ENCODE results near the gene TIAM1.

DNA sequence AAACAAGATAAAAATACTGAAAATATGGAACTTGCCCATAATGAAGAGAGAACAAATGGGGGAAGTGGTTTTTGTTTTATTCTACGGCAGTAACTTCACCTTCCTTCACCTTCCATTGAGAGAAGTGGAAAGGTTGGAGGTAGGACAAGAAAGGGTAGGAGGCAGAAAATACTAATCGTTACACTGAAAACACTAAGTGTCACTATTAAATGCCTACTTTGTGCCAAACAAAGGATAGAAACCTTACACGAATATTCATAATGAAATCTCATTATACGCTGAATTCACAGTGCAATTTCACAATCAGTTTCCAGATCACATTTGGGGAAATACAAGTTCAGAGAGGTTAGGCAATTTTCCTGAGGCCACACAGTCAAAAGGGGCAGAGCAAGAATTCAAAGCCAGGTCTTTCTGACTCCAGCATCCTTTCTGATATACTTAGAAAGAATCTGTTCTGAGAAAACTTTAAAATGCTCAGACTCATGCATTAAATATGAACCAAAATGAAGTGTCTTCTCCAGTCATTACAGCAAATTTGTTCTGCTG lies 3.0 kb downstream of the TIAM1 start:
- no peak for TF ChIP-seq EP300 (IDR thresholded peaks at IDR 0.05)
- TF ChIP-seq, protein P1, sequence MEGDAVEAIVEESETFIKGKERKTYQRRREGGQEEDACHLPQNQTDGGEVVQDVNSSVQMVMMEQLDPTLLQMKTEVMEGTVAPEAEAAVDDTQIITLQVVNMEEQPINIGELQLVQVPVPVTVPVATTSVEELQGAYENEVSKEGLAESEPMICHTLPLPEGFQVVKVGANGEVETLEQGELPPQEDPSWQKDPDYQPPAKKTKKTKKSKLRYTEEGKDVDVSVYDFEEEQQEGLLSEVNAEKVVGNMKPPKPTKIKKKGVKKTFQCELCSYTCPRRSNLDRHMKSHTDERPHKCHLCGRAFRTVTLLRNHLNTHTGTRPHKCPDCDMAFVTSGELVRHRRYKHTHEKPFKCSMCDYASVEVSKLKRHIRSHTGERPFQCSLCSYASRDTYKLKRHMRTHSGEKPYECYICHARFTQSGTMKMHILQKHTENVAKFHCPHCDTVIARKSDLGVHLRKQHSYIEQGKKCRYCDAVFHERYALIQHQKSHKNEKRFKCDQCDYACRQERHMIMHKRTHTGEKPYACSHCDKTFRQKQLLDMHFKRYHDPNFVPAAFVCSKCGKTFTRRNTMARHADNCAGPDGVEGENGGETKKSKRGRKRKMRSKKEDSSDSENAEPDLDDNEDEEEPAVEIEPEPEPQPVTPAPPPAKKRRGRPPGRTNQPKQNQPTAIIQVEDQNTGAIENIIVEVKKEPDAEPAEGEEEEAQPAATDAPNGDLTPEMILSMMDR (IDR thresholded peaks at IDR 0.05), result no peak

Measured in stomach (tissue), 4 donors.